ENCODE measurements around the gene ZNF804A. TPM values are rescaled to one million over a fixed set of nuclear protein-coding genes. Genes with fewer than 3 reads are reported as not detected.

The ZNF804A gene
- total and polyA plus RNA-seq, 2 of the 8 experiments (the other 6 are each of a cell fraction or from before 2014, with no cell fraction given), result 0.02 TPM; not detected in 1

DNA sequence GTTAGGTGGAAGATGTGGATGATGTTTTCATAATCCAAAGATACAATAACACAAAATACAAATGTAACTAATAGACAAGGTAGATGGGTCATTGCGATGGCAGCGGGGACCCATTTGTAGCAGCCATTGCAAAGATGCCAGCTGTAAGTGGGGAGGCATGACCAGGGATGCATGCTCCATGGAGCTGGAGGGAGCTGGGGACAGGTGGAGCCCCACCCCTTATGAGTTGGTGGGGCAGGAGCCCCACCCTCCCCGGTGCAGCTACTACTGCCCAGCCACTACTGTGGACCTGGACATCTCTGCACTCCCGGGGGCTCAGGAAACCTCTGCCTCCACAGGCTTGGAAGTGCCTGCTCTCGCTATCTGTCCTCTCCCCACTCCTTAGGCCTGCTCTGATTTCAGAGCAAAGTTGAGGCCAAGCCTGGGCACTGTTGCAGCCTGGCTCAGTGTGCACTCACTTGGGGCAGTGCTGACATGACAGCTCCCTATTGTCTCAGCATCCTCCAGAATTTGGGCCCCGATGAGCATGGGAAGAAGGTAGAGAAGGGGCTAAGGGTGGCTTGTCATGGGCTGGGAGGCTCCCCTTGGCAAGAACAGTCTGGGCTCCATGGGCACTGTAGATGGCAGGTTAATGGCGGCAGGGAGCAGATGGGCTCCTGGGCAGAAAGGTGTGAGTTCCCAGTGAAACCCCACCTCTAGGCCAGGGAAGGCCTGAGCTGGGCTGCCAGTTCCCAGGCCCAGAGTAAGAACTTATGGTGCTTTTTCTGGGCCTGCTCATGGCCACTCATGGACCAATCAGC lies 81.1 kb downstream of the ZNF804A start:
- Histone ChIP-seq H3K79me1 (ENCODE audit: low read depth, low read length) (no peaks in the 10 kb centered on the region), H3K4me3 (ENCODE audit: extremely low read depth in 1 of 4, insufficient read depth in 2 of 4, low read depth in 3 of 4, low read length in 4 of 4) (no peak overlapping the region), H4K5ac (ENCODE audit: insufficient read length, low read depth, low read length) (no peak overlapping the region), H2BK15ac (ENCODE audit: low read length) (no peak overlapping the region), H3K9me3 (ENCODE audit: insufficient read depth in 2 of 2, low read depth in 1 of 2, low read length in 1 of 2) (no peaks in the 10 kb centered on the region; a peak in 1 of 4 replicates), H4K91ac (replicated peaks; ENCODE audit: insufficient read length, low read length) (no peak overlapping the region), H3K23me2 (ENCODE audit: low read depth, low read length) (no peaks in the 10 kb centered on the region), H3K18ac (ENCODE audit: extremely low read depth, low read length) (no peak overlapping the region), H2BK20ac (ENCODE audit: low read length) (no peak overlapping the region), H3K23ac (ENCODE audit: insufficient read length) (no peak overlapping the region), H3K4me2 (ENCODE audit: insufficient read depth in 1 of 2, low read depth in 2 of 2, low read length in 2 of 2) (no peak overlapping the region), H2AK5ac (ENCODE audit: low read depth, low read length) (no peak overlapping the region), H3K14ac (ENCODE audit: insufficient read length) (no peak overlapping the region), H3K4me1 (replicated peaks in 1 of 4; ENCODE audit: control insufficient read depth in 3 of 4, insufficient read depth in 4 of 4, low read length in 3 of 4) (no peaks in the 10 kb centered on the region), H3K4ac (replicated peaks; ENCODE audit: insufficient read length, low read depth, low read length) (no peak overlapping the region), H2BK5ac (ENCODE audit: low read depth, low read length) (no peak overlapping the region), H3K9ac (replicated peaks in 1 of 4; ENCODE audit: extremely low read depth in 1 of 4, low read depth in 3 of 4, low read length in 3 of 4) (no peak overlapping the region), H2AFZ (ENCODE audit: low read length) (no peak overlapping the region), H2BK120ac (replicated peaks; ENCODE audit: low read depth, low read length) (no peak overlapping the region), H4K8ac (ENCODE audit: extremely low read depth, insufficient read depth, low read length) (no peak overlapping the region; the same call in 1 of the 2 replicates), H2BK12ac (ENCODE audit: low read depth, low read length) (no peak overlapping the region), H3K27me3 (replicated peaks in 1 of 4; ENCODE audit: control insufficient read depth in 3 of 4, extremely low read depth in 1 of 4, insufficient read depth in 3 of 4, low read length in 3 of 4) (no peaks in the 10 kb centered on the region), H4K20me1 (replicated peaks in 1 of 2; ENCODE audit: control insufficient read depth in 1 of 2, insufficient read depth in 2 of 2, low read length in 2 of 2) (no peaks in the 10 kb centered on the region), H3K36me3 (ENCODE audit: control insufficient read depth in 2 of 4, insufficient read depth in 4 of 4, low read length in 3 of 4) (no peaks in the 10 kb centered on the region), H3K27ac (ENCODE audit: low read depth, low read length) (no peak overlapping the region), H3K56ac (replicated peaks; ENCODE audit: insufficient read length, low read depth, low read length) (no peak overlapping the region), H3K79me2 (ENCODE audit: control insufficient read depth in 1 of 2, insufficient read depth in 2 of 2, low read length in 2 of 2) (no peaks in the 10 kb centered on the region)
- no peak for DNase-seq (ENCODE audit: low read depth in 1 of 2, low spot score in 2 of 2)
- CTCF ChIA-PET (ENCODE audit: partially characterized antibody), result no interaction called here
- no peak for FAIRE-seq
- 97% methylated on average over 7 of the region's 7 CpGs; no CpG with 5 or more reads in 1 of the 2 experiments for WGBS, 2 experiments (ENCODE audit: extremely low coverage in 1 of 2, insufficient coverage in 1 of 2, insufficient read length in 1 of 2, insufficient replicate concordance in 2 of 2, low coverage in 1 of 2, low lambda C conversion rate in 2 of 2, missing lambda C conversion rate in 1 of 2)
- POLR2A ChIA-PET (ENCODE audit: partially characterized antibody), result no interaction called here
- TF ChIP-seq USF2 (IDR thresholded peaks at IDR 0.05; ENCODE audit: low read length), result no peak
- TF ChIP-seq TEAD4 (IDR thresholded peaks at IDR 0.05; ENCODE audit: low read depth, low read length), result no peak
- no peak for TF ChIP-seq RXRA (IDR thresholded peaks at IDR 0.05; ENCODE audit: insufficient read depth, low read depth, low read length)
- no peak for TF ChIP-seq GTF2F1 (IDR thresholded peaks at IDR 0.05; ENCODE audit: borderline replicate concordance, low read depth, low read length)
- TF ChIP-seq CREB1 (IDR thresholded peaks at IDR 0.05), result no peak
- TF ChIP-seq SAP30 (IDR thresholded peaks at IDR 0.05; ENCODE audit: insufficient read depth, insufficient replicate concordance, low read length), result no peak
- no peak for TF ChIP-seq BCL11A (IDR thresholded peaks at IDR 0.05; ENCODE audit: low read depth in 2 of 2, low read length in 2 of 2)
- TF ChIP-seq SIRT6 (IDR thresholded peaks at IDR 0.05; ENCODE audit: low read length), result no peak
- TF ChIP-seq TAF7 (optimal IDR thresholded peaks at IDR 0.05; ENCODE audit: borderline replicate concordance, low read depth, low read length), result no peak
- TF ChIP-seq HDAC2 (IDR thresholded peaks at IDR 0.05; ENCODE audit: borderline replicate concordance in 1 of 2, low read depth in 2 of 2, low read length in 2 of 2), result no peak
- no peak for TF ChIP-seq ZNF274 (IDR thresholded peaks at IDR 0.05; ENCODE audit: borderline replicate concordance, extremely low read depth, low read length)
- no peak for TF ChIP-seq BRCA1 (IDR thresholded peaks at IDR 0.05; ENCODE audit: low read depth, low read length)

All from H1 (cell line).